Amniotic epithelial cell (primary cell): ENCODE results near the gene BTBD17.

ENCODE experiments used
- DNase-seq: peaks from one replicate; pipeline ENCODE4 v3.0.0-alpha.2; 2010; ENCODE audit warnings: low read depth

The BTBD17 gene

GRCh38 chr17:74387365-74388218 is 25.9 kb upstream of the BTBD17 start:
- DNase-seq = no peak

GRCh38 chr17:74386386-74386785 is 24.7 kb upstream of the BTBD17 start:
- DNase-seq = peak; percentile 36

- DNase-seq = no peak
These were observed 23.5 kb upstream of the BTBD17 start for GRCh38 chr17:74385201-74385600.

GRCh38 chr17:74383141-74383540 is 21.5 kb upstream of the BTBD17 start:
- no peak for DNase-seq

- DNase-seq = no peak
These were observed 19.5 kb upstream of the BTBD17 start for GRCh38 chr17:74380959-74381808.

GRCh38 chr17:74380086-74380958 is 18.7 kb upstream of the BTBD17 start:
- no peak for DNase-seq

- DNase-seq = peak; percentile 59
These were observed 17.9 kb upstream of the BTBD17 start for GRCh38 chr17:74379495-74380085.

GRCh38 chr17:74374858-74375257 is 13.2 kb upstream of the BTBD17 start:
- no peak for DNase-seq

GRCh38 chr17:74373838-74374606 is 12.4 kb upstream of the BTBD17 start:
- no peak for DNase-seq

- no peak for DNase-seq
These were observed 10.8 kb upstream of the BTBD17 start for GRCh38 chr17:74372426-74372825.

- DNase-seq = no peak
These were observed 10.0 kb upstream of the BTBD17 start for GRCh38 chr17:74371653-74372147.

GRCh38 chr17:74369665-74370490 is 8.2 kb upstream of the BTBD17 start:
- no peak for DNase-seq

- no peak for DNase-seq
These were observed 7.6 kb upstream of the BTBD17 start for GRCh38 chr17:74369221-74369620.

- peak; percentile 27 for DNase-seq
These were observed 6.8 kb upstream of the BTBD17 start for GRCh38 chr17:74368341-74369081.

GRCh38 chr17:74367206-74367605 is 5.5 kb upstream of the BTBD17 start, which contains the start of gene GPR142:
GPR142 (plus strand) TSS chr17:74367506; CDS start chr17:74369541, 2,035 bp downstream.
- DNase-seq = no peak

GRCh38 chr17:74362810-74363498 is 1.3 kb upstream of the BTBD17 start:
- DNase-seq = no peak

- DNase-seq = no peak
These were observed 369 bp upstream of the BTBD17 start for GRCh38 chr17:74362069-74362405.

- no peak for DNase-seq
These were observed 804 bp downstream of the BTBD17 start for GRCh38 chr17:74360899-74361229.

- no peak for DNase-seq
These were observed 1.8 kb downstream of the BTBD17 start for GRCh38 chr17:74359916-74360315.
